NOMO-1 (cell line): ENCODE results near the gene A4GALT.
"Not testable (repeated sequence)": the region's sequence is repeated elsewhere in the genome, so short reads cannot be mapped to it uniquely, and the experiment has no call there.

Experiments
- DNase-seq, 2 experiments: peaks; one replicate each; lab custom pipeline; 2025; ENCODE audit not compliant: unreplicated experiment in 2 of 2; lab: John Stamatoyannopoulos, UW

Gene A4GALT, protein sequence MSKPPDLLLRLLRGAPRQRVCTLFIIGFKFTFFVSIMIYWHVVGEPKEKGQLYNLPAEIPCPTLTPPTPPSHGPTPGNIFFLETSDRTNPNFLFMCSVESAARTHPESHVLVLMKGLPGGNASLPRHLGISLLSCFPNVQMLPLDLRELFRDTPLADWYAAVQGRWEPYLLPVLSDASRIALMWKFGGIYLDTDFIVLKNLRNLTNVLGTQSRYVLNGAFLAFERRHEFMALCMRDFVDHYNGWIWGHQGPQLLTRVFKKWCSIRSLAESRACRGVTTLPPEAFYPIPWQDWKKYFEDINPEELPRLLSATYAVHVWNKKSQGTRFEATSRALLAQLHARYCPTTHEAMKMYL

DNA sequence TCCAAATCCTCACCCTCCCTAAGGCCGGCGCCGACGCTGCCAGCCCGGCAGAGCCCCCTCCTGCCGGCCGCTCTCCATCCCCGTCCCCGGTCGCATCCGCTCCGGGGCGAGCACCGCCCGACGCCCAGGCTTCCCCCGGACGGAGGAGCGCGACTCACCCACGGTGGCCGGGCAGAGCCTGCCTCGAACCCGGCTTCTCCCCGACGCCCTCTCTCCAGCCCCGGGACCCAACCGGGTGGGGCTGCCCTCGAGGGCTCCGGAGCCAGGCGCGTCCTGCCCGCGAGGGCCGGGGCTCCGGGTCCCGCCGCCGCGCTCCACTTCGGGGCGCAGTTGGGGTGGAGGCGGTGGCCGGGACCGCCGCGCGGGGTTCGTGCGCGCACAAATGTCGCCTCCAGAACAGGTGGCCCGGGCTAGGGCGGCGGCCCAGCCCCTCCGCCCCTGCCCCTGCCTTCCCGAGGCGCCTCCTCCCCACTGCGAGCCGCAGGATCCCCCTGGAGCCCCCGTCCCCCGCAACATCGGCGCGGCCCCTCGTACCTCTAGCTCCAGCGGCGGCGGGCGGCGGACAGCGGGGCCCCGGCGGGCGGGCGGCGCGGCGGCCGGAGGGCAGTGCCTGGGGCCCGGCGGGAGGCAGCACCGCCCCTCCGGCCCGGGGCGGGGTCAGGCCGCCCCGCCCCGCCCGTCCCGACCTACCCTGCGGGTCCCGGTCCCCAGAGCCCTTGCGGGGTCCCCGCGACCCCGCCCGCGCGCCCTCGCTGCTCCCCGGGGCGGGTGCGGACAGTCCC, at the start of gene A4GALT:
A4GALT (minus strand) TSS at position 608 of the 782 bp plus-strand sequence. CDS start 26,919 bp downstream, outside the sequence.
- DNase-seq: no peak

DNA sequence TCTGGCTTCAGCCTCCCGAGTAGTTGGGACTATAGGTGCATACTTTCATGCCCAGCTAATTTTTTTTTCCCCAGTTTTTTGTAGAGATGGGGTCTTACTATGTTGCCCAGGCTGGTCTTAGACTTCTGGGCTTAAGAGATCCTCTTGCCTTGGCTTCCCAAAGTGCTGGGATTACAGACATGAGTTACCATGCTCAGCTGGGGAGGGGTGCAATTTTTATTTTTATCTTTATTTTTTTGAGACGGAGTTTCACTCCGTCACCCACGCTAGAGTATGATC, 49.7 kb upstream of the A4GALT start:
- no peak for DNase-seq

DNA sequence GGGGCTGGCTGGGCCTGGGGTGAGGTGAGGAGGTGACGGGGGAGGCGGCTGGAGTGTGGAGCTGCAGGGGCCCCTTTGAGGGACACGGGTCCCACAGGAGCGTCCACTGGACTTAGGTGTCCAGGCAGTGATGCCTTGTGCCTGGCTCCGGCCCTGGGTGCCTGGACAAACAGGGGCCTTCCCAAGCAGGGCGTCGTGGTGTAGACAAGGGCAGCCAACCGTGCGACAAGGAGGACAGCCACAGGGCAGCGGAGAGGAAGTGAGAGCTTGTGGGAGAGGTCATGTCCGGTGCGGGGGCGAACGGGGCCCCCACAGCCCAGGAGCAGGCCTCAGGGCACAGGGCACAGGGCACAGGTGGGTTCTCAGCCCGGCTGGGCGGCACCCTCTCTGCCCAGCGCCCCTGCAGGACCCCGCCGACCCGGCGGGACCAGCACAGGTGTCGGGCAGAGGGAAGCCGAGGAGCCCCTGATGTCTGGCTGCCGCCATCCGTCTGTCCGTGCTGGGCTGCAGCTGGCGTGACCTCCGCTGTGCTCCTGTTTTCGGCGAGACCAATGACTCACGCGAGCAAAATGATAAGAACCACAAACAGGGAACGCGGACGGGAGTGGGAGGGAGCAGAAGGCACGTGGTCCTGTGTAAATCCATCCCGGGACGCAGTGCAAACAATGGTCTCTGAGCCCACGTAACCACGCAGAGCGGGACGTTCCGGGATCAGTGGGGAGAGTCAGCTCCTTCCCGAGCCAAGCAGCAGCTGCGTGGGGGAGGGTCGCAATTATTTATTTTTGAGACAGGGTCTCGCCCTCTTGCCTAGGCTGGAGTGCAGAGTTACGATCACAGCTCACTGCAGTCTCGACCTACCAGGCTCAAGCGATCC, 49.1 kb upstream of the A4GALT start:
- DNase-seq: peak; percentile 43 to 45

DNA sequence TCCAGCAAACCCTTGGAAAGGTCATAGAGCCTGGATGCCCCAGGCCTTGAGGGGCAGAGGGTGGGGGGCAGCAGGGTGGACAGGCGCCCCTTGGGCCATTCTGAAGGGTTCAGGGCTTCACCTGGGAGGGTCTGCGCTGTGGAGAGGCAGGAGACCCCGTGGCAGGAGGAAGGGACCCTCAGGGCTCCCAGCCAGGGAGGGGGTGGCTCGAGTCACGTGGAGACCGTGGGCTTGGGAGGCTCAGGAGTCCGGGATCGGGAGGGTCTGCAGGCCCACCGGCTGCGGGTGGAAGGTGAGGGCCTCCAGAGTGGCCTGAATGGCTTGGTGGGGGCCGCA, 48.5 kb upstream of the A4GALT start:
- DNase-seq: no peak

DNA sequence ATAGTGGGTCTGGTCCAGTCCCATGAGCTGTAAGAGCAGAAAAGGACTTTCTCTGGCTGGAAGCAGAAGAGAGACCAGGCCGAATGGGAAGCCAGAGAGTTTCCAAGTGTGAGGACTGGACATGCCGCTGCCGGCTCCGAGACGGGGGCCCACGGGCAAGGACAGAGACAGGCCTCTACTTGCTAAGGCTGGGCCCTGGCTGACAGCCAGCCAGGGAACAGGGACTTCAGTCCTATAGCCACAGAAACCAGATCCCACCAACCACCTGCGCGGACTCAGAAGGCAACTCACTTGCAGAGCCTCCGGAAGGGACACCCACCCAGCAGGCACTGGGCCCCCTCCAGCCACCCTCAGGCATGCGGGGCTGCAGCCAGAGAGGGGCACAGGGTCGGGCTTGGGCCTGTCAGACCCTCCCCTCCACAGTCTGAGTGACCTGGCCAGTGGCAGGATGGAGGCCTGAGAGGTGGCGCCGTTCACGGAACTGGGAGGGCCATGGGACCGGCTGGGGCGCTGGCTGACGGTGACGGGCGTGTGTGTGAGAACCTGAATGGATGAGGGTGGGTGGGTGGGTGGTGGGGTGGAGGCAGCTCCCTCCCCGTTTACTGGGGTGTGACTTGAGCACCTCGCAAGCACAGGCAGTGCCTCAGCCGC, 47.8 kb upstream of the A4GALT start:
- no peak for DNase-seq

DNA sequence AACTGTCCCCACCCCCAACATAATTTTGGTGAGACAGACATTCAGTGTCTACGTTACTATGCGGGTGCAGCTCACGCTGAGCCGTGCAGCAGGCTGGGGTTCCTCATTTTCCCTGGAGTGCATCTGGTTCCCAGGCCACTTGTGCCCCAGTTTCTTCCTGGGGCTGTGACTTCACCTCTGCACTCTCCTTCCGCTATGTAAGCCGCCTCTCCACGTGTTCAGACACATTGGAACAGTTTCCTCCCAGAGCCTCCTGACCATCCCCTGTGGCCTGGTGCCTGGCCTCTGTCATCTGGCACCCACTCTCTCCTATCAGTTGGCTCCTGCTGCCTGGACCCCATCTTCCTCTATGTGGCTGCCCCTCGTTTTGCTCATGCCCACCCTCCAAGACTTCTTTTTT, 46.2 kb upstream of the A4GALT start:
- no peak for DNase-seq

DNA sequence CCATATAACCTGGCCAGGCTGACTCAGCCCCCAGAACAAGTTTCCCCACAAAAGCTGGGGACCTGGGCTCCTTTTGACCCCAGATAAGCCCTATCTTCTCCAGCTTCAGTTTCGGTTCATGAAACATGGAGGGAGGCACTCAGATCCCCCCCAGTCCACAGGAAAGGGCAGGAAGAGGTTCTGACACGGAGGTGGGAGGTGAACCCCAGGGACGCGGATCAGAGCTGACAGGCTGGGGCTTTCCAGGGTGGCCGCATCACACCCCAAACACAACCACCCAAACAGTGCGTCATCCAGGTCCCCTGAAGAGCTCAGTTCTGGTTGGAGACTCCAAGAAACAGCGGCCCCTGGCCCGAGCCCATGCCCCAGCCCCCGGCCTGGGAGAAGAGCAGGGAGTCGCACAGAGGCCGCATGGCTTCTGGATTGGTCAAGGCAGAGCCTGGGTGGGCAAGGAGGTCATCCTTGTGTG, 44.3 kb upstream of the A4GALT start:
- no peak for DNase-seq

DNA sequence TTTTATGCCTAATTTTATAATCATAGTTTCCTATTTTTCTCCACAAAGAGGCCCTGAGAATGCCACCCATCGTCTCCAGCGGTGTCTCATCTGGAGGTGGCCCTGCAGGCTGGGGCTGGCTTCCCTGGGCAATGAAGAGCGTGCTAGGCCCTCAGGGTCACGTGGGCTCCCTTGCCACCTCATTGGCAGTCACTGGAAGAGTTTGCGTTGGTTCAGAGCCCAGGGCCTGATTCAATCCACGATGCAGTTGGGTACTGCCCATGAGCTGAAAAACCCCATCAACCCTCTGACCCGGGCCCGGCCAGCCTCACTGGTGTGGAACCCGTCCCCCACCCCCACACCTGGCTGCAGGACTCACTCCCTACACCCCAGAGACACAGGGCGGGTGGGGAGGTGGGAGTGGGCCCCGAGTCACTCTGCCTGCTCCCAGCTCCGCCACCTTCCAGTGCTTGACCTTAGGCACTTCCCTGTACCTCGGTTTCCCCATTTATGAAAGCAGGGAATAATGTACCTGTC, 43.4 kb upstream of the A4GALT start:
- no peak for DNase-seq

DNA sequence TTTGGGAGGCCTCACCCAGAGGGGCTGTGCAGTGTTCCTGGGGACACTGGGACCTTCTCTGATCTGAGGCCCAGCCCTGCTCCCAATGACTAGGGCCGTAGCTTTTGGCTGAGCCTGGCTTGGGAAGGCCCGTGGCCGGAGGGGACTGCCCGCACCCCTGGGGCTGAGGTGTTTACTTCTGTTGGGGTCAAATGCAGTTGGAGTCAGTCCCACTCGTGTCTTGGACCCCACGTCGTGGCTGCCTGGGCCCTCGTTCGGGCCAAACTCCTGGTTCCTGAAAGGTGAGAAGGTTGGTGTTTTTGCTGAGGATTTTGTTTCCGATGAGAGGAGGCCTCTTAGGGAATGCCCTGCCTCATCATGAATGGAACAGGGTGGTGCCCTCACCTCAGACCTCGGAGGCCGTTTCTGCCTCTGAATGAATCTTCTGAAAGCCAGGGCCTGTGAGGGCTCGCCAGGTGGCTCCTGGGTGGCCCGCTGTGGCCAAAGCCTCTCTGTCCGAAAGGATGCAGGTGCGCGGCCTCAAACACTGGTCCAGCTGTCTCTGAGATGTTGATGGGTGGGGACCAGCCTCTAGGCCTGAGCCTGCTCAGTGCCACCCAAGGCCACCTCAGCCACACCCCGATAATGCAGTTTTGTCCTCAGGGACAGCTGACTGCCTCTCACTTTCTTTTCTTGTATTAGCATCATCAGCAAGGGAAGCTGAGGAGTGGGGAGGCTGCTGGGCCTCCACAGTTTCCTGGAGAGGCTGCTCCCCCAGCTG, 40.3 kb upstream of the A4GALT start:
- no peak for DNase-seq

DNA sequence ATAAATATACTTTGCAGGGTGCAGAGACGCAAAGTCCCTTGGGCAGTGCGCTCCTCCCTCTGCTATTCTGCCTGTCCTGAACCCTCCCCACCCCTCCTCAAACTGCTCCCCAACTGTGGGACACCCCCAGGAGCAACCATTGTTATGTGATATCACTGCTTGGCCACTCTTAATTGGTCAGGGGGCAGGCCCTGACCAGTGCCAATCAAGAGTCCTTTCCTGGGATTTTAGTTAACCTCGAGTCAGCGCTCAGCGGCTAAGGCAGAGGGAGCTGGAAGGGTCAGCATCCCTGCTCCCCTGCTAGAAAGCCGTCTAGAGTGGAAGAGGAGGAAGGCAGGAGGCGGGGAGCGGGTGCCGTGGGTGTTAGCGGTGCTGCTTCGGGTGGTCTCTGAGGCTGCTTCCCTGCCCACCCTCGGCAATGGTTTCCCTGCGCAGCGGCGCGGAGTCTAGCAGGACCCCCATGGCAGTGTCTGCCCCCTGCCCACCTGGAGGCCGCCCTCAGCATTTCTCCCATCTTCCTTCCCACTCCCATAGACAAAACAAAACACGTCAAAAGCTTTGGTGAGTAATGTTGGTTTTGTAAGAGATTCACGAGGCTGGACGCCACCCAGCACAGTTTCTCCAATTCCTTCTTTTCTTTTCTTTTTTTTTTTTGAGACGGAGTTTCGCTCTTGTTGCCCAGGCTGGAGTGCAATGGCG, 38.4 kb upstream of the A4GALT start:
- DNase-seq: no peak

DNA sequence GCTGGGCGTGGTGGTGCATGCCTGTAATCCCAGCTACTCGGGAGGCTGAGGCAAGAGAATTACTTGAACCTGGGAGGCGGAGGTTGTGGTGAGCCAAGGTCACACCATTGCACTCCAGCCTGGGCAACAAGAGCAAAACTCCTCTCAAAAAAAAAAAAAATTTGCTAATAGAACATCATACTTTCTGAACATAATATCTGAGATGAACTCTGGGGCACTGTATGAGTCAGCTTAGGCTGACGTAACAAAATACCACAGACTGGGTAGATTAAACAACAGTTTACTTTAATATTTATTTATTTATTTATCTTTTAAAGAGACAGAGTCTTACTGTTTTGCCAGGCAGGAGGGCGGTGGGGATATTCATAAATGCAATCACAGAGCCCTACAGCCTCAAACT, 34.9 kb upstream of the A4GALT start:
- DNase-seq: not testable (repeated sequence)

DNA sequence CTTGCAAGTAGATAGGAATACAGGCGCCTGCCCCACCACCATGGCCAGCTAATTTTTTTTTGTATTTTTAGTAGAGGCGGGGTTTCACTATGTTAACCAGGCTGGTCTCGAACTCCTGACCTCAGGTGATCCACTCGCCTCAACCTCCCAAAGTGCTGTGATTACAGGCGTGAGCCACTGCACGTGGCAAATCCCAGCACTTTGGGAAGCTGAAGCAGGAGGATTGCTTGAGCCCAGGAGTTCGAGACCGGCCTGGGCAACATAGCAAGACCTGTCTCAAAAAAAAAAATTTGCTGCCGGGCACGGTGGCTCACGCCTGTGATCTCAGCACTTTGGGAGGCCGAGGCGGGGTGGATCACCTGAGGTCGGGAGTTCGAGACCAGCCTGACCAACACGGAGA, 34.5 kb upstream of the A4GALT start:
- not testable (repeated sequence) for DNase-seq

DNA sequence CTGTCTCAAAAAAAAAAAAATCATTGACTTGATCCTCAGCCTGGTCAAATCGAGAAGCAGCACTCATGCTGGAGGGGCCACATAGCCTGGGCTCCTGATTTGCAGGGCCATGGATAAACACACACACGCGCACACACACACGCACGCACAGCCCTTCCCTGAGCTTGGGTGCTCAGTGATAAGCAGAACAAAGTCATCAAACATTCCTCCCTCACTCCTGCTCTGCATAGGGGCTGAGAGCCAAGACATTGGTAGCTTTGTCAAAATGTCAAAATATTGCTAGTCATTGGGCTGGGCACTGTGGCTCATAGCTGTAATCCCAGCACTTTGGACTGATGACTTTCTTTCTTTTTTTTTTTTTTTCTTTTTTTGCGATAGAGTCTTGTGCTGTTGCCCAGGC, 34.0 kb upstream of the A4GALT start:
- no peak for DNase-seq

DNA sequence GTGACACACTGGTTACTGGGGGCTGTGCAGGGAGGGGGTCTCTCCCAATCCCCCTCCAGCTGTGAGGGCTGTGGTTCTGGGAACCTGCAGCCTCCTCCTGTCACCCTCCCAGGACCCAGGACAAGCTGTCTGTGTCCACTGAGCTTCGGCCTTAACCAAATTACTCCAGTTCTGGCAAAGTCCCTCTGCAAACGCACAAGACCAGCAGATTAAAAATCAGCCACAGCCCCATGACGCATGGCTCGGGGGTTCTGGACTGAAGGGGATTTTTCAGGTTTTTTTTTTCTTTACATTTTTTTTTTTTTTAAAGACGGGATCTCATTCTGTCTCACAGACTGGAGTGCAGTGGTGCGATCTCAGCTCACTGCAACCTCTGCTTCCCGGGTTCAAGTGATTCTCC, 32.2 kb upstream of the A4GALT start:
- no peak for DNase-seq

DNA sequence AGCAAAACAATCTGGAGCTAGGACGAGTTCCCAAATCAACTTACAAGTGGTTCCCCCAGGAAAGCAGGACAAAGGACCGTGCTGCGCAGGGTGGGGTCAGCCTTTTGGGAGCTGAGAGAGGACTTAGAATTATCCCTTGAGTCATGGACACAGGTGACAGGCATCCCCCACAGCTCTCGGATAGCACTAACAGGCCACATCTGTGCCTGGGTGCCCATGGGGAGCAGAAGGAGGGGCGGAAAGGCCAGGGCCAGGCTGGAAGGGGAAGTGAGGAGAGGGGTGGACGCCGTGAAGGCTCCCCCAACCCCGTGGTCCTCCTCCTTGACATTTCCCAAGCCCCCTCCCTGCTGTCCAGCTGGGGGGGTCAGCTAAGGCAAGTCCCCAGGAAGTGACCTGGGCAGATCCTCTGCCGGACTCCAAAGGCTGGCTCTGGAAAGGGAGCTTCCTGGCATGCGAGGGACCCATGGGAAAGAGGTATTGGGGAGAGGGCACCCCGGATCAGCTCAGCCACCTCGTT, 31.6 kb upstream of the A4GALT start:
- no peak for DNase-seq

DNA sequence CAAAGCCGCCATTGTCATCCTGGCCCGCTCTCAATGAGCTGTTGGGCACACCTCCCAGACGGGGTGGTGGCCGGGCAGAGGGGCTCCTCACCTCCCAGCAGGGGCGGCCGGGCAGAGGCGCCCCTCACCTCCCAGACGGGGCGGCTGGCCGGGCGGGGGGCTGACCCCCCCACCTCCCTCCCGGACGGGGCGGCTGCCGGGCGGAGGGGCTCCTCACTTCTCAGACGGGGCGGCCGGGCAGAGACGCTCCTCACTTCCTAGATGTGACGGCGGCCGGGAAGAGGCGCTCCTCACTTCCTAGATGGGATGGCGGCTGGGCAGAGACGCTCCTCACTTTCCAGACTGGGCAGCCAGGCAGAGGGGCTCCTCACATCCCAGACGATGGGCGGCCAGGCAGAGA, 29.8 kb upstream of the A4GALT start:
- not testable (repeated sequence) for DNase-seq

DNA sequence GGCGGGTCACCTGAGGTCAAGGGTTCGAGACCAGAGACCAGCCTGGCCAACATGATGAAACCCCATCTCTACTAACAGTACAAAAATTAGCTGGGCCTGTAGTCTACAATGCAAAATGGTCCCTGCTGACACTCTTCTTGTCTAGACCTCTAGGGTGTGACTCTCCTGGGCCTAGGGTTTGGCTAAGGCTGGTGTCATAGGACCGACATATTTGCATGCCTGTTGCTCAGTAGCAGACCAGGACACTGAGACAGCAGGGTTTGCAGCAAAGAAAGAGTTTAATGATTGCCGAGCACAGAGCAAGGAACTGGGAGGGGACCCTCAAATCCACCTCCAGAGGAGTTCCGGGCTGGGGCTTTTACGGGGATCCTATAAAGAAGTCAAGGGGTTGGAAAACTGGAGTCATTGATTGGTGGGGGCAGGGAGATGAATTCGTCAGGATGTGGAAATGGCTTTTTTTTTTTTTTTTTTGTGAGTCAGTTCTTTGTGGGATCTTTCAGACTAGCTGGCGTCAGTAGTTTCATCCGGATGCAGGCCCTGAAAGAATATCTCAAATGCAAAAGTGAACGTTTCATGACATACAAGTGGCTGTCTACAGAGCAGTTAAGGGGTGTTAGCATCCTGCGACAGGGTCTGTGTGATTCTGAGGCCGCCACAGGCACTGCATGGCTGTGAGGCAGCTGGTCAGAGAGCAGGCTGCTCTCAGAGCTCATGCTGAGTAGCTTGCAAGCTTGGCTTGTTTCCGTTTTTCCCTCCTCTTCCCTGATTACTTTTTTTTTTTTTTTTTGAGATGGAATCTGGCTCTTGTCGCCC, 27.2 kb upstream of the A4GALT start:
- DNase-seq: no peak

DNA sequence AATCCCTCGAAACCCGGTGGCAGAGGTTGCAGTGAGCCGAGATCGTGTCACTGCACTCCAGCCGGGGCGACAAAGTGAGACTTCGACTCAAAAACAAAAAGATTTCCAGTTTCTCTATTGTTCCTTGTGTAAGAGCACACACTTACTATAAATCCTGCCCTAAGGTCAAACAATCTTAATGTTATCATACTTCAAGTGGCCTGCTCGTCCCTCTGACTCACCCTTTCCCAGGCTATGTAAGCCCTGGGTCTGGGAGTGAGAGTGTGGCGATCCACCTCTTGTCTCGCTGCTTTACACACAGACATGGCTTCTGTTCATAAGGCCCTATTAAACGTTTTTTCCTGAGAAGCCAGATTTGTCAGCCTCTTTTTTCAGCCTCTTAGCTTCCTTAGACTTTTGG, 24.4 kb upstream of the A4GALT start:
- DNase-seq: no peak
